H1 (cell line): ENCODE results near the gene SPAAR. TPM values are rescaled to one million over a fixed set of nuclear protein-coding genes. Genes with fewer than 3 reads are reported as not detected.

Source experiments
- CTCF ChIA-PET: fragments of 300-600 bp; sonication (Branson Sonifier 250); formaldehyde crosslinking; loops from one replicate; lab custom pipeline; 2021; ENCODE audit not compliant: partially characterized antibody; lab: Charles Lee
- POLR2A ChIA-PET: fragments of 300-600 bp; sonication (Branson Sonifier 250); formaldehyde crosslinking; loops from one replicate; lab custom pipeline; 2021; ENCODE audit warnings: inconsistent platforms; ENCODE audit not compliant: partially characterized antibody; lab: Charles Lee
- DNase-seq, 2 experiments: peaks; one replicate each; pipeline versions ENCODE4 v3.0.0 to v3.0.0-alpha.2; 2010 to 2022; ENCODE audit warnings: low spot score in 2 of 2, low read depth in 1 of 2, mixed read lengths in 1 of 2
- FAIRE-seq: peaks from 2 replicates; lab custom pipeline; 2011; peaks lifted over from hg19 to GRCh38; lab: Jason Lieb, UNC
- H2AFZ ChIP-seq: 2 replicates; pipeline ENCODE4 v1.8.1; 2012; ENCODE audit warnings: low read length, inconsistent platforms
- H2AK5ac ChIP-seq: 2 replicates; pipeline ENCODE4 v1.6.1; 2013; ENCODE audit warnings: low read depth, low read length
- H2BK120ac ChIP-seq: replicated peaks from 2 replicates; pipeline ENCODE3; 2013; ENCODE audit warnings: low read depth, low read length, inconsistent platforms
- H2BK12ac ChIP-seq: 2 replicates; pipeline ENCODE4 v1.6.1; 2013; ENCODE audit warnings: low read depth, low read length
- H2BK15ac ChIP-seq: 2 replicates; pipeline ENCODE4 v1.6.1; 2013; ENCODE audit warnings: low read length
- H2BK20ac ChIP-seq: 2 replicates; pipeline ENCODE4 v1.6.1; 2013; ENCODE audit warnings: low read length
- H2BK5ac ChIP-seq: 2 replicates; pipeline ENCODE4 v1.6.1; 2013; ENCODE audit warnings: low read depth, low read length
- H3K14ac ChIP-seq: 2 replicates; pipeline ENCODE4 v1.6.1; 2013; ENCODE audit warnings: inconsistent platforms; ENCODE audit not compliant: insufficient read length
- H3K18ac ChIP-seq: 2 replicates; pipeline ENCODE4 v1.6.1; 2013; ENCODE audit warnings: low read length; ENCODE audit errors: extremely low read depth
- H3K23ac ChIP-seq: 2 replicates; pipeline ENCODE4 v1.6.1; 2013; ENCODE audit warnings: inconsistent platforms; ENCODE audit not compliant: insufficient read length
- H3K23me2 ChIP-seq: 2 replicates; pipeline ENCODE4 v1.6.1; 2013; ENCODE audit warnings: low read depth, low read length
- H3K27ac ChIP-seq: 2 replicates; pipeline ENCODE4 v1.6.1; 2011; ENCODE audit warnings: low read depth, low read length, inconsistent platforms
- H3K27me3 ChIP-seq, 4 experiments: replicated peaks in 1 of 4; 1 replicate in 1 of 4; 2 replicates in 3 of 4; pipeline versions ENCODE4 v1.6.1 to v1.8.1; 2011 to 2013; ENCODE audit warnings: low read length in 3 of 4, mild to moderate bottlenecking in 3 of 4, inconsistent platforms in 2 of 4, mixed read lengths in 2 of 4, moderate library complexity in 1 of 4; ENCODE audit not compliant: control insufficient read depth in 3 of 4, insufficient read depth in 3 of 4; ENCODE audit errors: extremely low read depth in 1 of 4
- H3K36me3 ChIP-seq, 4 experiments: 2 replicates each; pipeline versions ENCODE4 v1.6.1 to v1.8.1; 2011 to 2013; ENCODE audit warnings: mild to moderate bottlenecking in 4 of 4, low read length in 3 of 4, moderate library complexity in 2 of 4, control low read depth in 1 of 4, inconsistent platforms in 1 of 4; ENCODE audit not compliant: insufficient read depth in 4 of 4, control insufficient read depth in 2 of 4
- H3K4ac ChIP-seq: replicated peaks from 2 replicates; pipeline ENCODE3; 2013; ENCODE audit warnings: low read length, low read depth, mixed read lengths, inconsistent platforms; ENCODE audit not compliant: insufficient read length
- H3K4me1 ChIP-seq, 4 experiments: replicated peaks in 1 of 4; 1 replicate in 1 of 4; 2 replicates in 3 of 4; pipeline versions ENCODE4 v1.6.1 to v1.8.1; 2011 to 2013; ENCODE audit warnings: low read length in 3 of 4, inconsistent platforms in 2 of 4, mixed read lengths in 1 of 4; ENCODE audit not compliant: insufficient read depth in 4 of 4, control insufficient read depth in 3 of 4
- H3K4me2 ChIP-seq, 2 experiments: 2 replicates each; pipeline versions ENCODE4 v1.6.1 to v1.8.1; 2011 to 2013; ENCODE audit warnings: low read depth in 2 of 2, low read length in 2 of 2, control low read depth in 1 of 2, inconsistent platforms in 1 of 2, mild to moderate bottlenecking in 1 of 2; ENCODE audit not compliant: insufficient read depth in 1 of 2
- H3K4me3 ChIP-seq, 4 experiments: fragments of 200-600, 300-600 bp in 1 of 4; sonication (generic), shearing (Covaris generic), sonication (Bioruptor Twin) in 1 of 4; 2 replicates each; pipeline versions ENCODE4 v1.5.1 to v1.8.1; 2011 to 2016; ENCODE audit warnings: low read length in 4 of 4, low read depth in 3 of 4, control low read depth in 2 of 4, inconsistent platforms in 2 of 4, mild to moderate bottlenecking in 2 of 4, mixed read lengths in 1 of 4, moderate library complexity in 1 of 4; ENCODE audit not compliant: insufficient read depth in 2 of 4; ENCODE audit errors: extremely low read depth in 1 of 4
- H3K56ac ChIP-seq: replicated peaks from 2 replicates; pipeline ENCODE3; 2013; ENCODE audit warnings: low read depth, mild to moderate bottlenecking, mixed read lengths, low read length, inconsistent platforms; ENCODE audit not compliant: insufficient read length
- H3K79me1 ChIP-seq: 2 replicates; pipeline ENCODE4 v1.6.1; 2013; ENCODE audit warnings: low read depth, low read length, control low read depth
- H3K79me2 ChIP-seq, 2 experiments: 2 replicates each; pipeline versions ENCODE4 v1.6.1 to v1.8.1; 2012 to 2013; ENCODE audit warnings: low read length in 2 of 2, mild to moderate bottlenecking in 2 of 2, inconsistent platforms in 1 of 2; ENCODE audit not compliant: insufficient read depth in 2 of 2, control insufficient read depth in 1 of 2
- H3K9ac ChIP-seq, 4 experiments: replicated peaks in 1 of 4; 1 replicate in 1 of 4; 2 replicates in 3 of 4; pipeline versions ENCODE4 v1.6.1 to v1.8.1; 2011 to 2013; ENCODE audit warnings: low read depth in 3 of 4, low read length in 3 of 4, control low read depth in 2 of 4, mild to moderate bottlenecking in 2 of 4, moderate library complexity in 2 of 4, inconsistent platforms in 1 of 4; ENCODE audit errors: extremely low read depth in 1 of 4
- H3K9me3 ChIP-seq, 2 experiments: 2 replicates each; pipeline versions ENCODE4 v1.6.1 to v1.8.1; 2012 to 2013; ENCODE audit warnings: mild to moderate bottlenecking in 2 of 2, moderate library complexity in 2 of 2, control low read depth in 1 of 2, inconsistent platforms in 1 of 2, low read depth in 1 of 2, low read length in 1 of 2, mixed read lengths in 1 of 2; ENCODE audit not compliant: insufficient read depth in 2 of 2
- H4K20me1 ChIP-seq, 2 experiments: replicated peaks in 1 of 2; 2 replicates each; pipeline versions ENCODE3 to v1.8.1; 2011 to 2013; ENCODE audit warnings: inconsistent platforms in 2 of 2, low read length in 2 of 2, mild to moderate bottlenecking in 1 of 2; ENCODE audit not compliant: insufficient read depth in 2 of 2, control insufficient read depth in 1 of 2
- H4K5ac ChIP-seq: 2 replicates; pipeline ENCODE4 v1.6.1; 2013; ENCODE audit warnings: low read length, low read depth, mixed read lengths, inconsistent platforms; ENCODE audit not compliant: insufficient read length
- H4K8ac ChIP-seq: 2 replicates; pipeline ENCODE4 v1.8.0; 2013; ENCODE audit warnings: mild to moderate bottlenecking, moderate library complexity, low read length, inconsistent platforms; ENCODE audit not compliant: insufficient read depth; ENCODE audit errors: extremely low read depth
- H4K91ac ChIP-seq: replicated peaks from 2 replicates; pipeline ENCODE3; 2013; ENCODE audit warnings: low read length, mixed read lengths, inconsistent platforms; ENCODE audit not compliant: insufficient read length
- ASH2L ChIP-seq: fragments of 200-600, 300-600 bp; sonication (generic); IDR thresholded peaks from one replicate; pipeline ENCODE4 v1.7.1; 2017; ENCODE audit warnings: low read length
- BACH1 ChIP-seq: IDR thresholded peaks from 2 replicates; pipeline ENCODE4 v1.6.1; 2012; ENCODE audit warnings: low read length, improper control_type of control experiment
- CREB1 ChIP-seq: IDR thresholded peaks from 2 replicates; pipeline ENCODE4 v1.6.1; 2012; ENCODE audit warnings: inconsistent platforms
- CTBP2 ChIP-seq: IDR thresholded peaks from 2 replicates; pipeline ENCODE4 v1.7.0; 2011; ENCODE audit warnings: borderline replicate concordance, mild to moderate bottlenecking, moderate library complexity, mixed read lengths, low read length; ENCODE audit not compliant: insufficient read depth, insufficient read length
- EP300 ChIP-seq, 2 experiments: IDR thresholded peaks; 1 replicate in 1 of 2; 2 replicates in 1 of 2; pipeline ENCODE4 v1.6.1; 2011 to 2012; ENCODE audit warnings: low read depth in 2 of 2, low read length in 2 of 2, mild to moderate bottlenecking in 2 of 2, borderline replicate concordance in 1 of 2, inconsistent platforms in 1 of 2, moderate library complexity in 1 of 2
- NANOG ChIP-seq: IDR thresholded peaks from 2 replicates; pipeline ENCODE4 v1.6.1; 2011; ENCODE audit warnings: low read length, low read depth, mild to moderate bottlenecking, inconsistent platforms; ENCODE audit not compliant: insufficient read depth, poor library complexity, severe bottlenecking
- NRF1 ChIP-seq: IDR thresholded peaks from 2 replicates; pipeline ENCODE4 v1.6.1; 2011; ENCODE audit warnings: mild to moderate bottlenecking, low read depth, low read length, improper control_type of control experiment
- POLR2A ChIP-seq, 2 experiments: IDR thresholded peaks; 1 replicate in 1 of 2; 2 replicates in 1 of 2; pipeline ENCODE4 v1.6.1; 2011; ENCODE audit warnings: low read depth in 2 of 2, low read length in 2 of 2, mild to moderate bottlenecking in 2 of 2; ENCODE audit errors: control extremely low read depth in 1 of 2
- RXRA ChIP-seq: IDR thresholded peaks from 2 replicates; pipeline ENCODE4 v1.6.1; 2011; ENCODE audit warnings: low read depth, mild to moderate bottlenecking, low read length, moderate library complexity; ENCODE audit not compliant: insufficient read depth
- SP2 ChIP-seq: IDR thresholded peaks from 2 replicates; pipeline ENCODE4 v1.6.1; 2012; ENCODE audit warnings: mild to moderate bottlenecking, low read length, inconsistent platforms
- SRF ChIP-seq: IDR thresholded peaks from 2 replicates; pipeline ENCODE4 v1.6.1; 2011; ENCODE audit warnings: mild to moderate bottlenecking, low read depth, low read length, moderate library complexity
- TAF1 ChIP-seq: IDR thresholded peaks from 2 replicates; pipeline ENCODE4 v1.6.1; 2011; ENCODE audit warnings: mild to moderate bottlenecking, low read depth, low read length
- ZNF274 ChIP-seq: IDR thresholded peaks from 2 replicates; pipeline ENCODE4 v1.7.0; 2012; ENCODE audit warnings: low read length, borderline replicate concordance; ENCODE audit errors: extremely low read depth
- WGBS, 2 experiments: shearing (Covaris generic) in 1 of 2; methylation state at CpG; one replicate each; pipeline versions ENCODE4 v1.1.6 to v1.1.7; 2013 to 2015; ENCODE audit warnings: low lambda C conversion rate in 2 of 2, mixed read lengths in 2 of 2, inconsistent platforms in 1 of 2, low coverage in 1 of 2, missing lambda C conversion rate in 1 of 2; ENCODE audit not compliant: insufficient replicate concordance in 2 of 2, insufficient coverage in 1 of 2, insufficient read length in 1 of 2; ENCODE audit errors: extremely low coverage in 1 of 2, missing lambda C conversion rate in 1 of 2; 5-methylcytosine and 5-hydroxymethylcytosine counted together
- polyA plus RNA-seq, 7 experiments: library from polyadenylated mRNA; depleted of rRNA in 3 of 7; stranded (reverse) in 5 of 7; unstranded in 2 of 7; fragments of >200 nt in 5 of 7; fragments of 200-250 nt in 2 of 7; gene quantifications; 1 replicate in 5 of 7; 2 replicates in 1 of 7; 4 replicates in 1 of 7; pipeline versions ENCODE4 v1.2.1 to v1.2.3, GENCODE V29; 2011 to 2013; ENCODE audit warnings: missing spikeins in 2 of 7, mixed read lengths in 2 of 7
- total RNA-seq: library from RNA; stranded (reverse); fragmentation: NEBNext Ultra II Directional; extraction: Animal tissue kit (Norgen Biotek cat#: 25700); gene quantifications from 2 replicates; pipeline ENCODE4 v1.2.1, GENCODE V29; 2021
- TF ChIP-seq, protein P1 (sequence below): IDR thresholded peaks from 2 replicates; pipeline ENCODE4 v1.6.1; 2012; ENCODE audit warnings: low read length, inconsistent platforms

SPAAR gene
- total and polyA plus RNA-seq, 2 of the 8 experiments (the other 6 are each of a cell fraction or from before 2014, with no cell fraction given) = 0.27 TPM; not detected in 1

DNA sequence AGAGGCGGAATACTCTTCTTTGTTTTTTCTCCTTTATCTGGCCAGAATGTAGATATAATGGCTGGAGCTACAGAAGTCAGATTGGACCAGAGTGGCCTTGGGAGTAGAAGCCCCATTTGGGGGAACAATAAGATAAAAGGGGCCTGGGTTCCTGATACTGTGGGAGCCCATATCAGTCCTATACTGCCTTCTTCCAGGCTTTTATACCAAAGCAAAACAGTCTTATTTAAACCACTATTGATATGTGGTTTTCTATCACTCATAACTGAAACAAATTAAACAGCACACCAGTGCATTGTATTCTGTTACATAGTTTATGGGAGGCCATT lies 14.3 kb downstream of the SPAAR start:
- Histone ChIP-seq H3K27ac (no peak overlapping the region), H4K5ac (no peak overlapping the region), H3K56ac (no peak overlapping the region), H3K23ac (no peak overlapping the region), H3K79me1 (no peaks in the 10 kb centered on the region), H2BK15ac (no peak overlapping the region), H3K79me2 (no peaks in the 10 kb centered on the region), H3K18ac (no peak overlapping the region), H2BK5ac (no peak overlapping the region), H3K9ac (no peak overlapping the region), H4K91ac (no peak overlapping the region), H3K4me3 (no peak overlapping the region), H3K9me3 (no peaks in the 10 kb centered on the region), H3K4me2 (no peak overlapping the region), H3K14ac (no peak overlapping the region), H2BK20ac (no peak overlapping the region), H3K27me3 (no peaks in the 10 kb centered on the region), H2AFZ (no peak overlapping the region), H3K36me3 (no peaks in the 10 kb centered on the region), H3K23me2 (no peaks in the 10 kb centered on the region), H4K20me1 (no peaks in the 10 kb centered on the region), H2AK5ac (no peak overlapping the region), H4K8ac (no peak overlapping the region), H3K4me1 (no peaks in the 10 kb centered on the region; a peak in 1 of 7 replicates), H2BK12ac (no peak overlapping the region), H2BK120ac (no peak overlapping the region), H3K4ac (no peak overlapping the region)
- FAIRE-seq (no peak), DNase-seq (no peak)
- ChIA-PET POLR2A (no interaction called here), CTCF (interaction anchor here (1.0 to 2.3 kb wide), 3 partner anchors 18 to 98 kb away, joined by 3 to 9 read pairs (median 4); partner anchors contain the start of gene HRCT1)
- WGBS, 2 experiments = 92% methylated on average over 1 of the region's 1 CpG; no CpG with 5 or more reads in 1 of the 2 experiments
- no peak for TF ChIP-seq SRF
- no peak for TF ChIP-seq BACH1
- TF ChIP-seq EP300 (IDR thresholded peaks at IDR 0.05; ENCODE audit: borderline replicate concordance in 1 of 2, low read depth in 2 of 2, low read length in 2 of 2) = no peak
- no peak for TF ChIP-seq CREB1
- no peak for TF ChIP-seq RXRA
- TF ChIP-seq TAF1 = no peak
- TF ChIP-seq, protein P1, sequence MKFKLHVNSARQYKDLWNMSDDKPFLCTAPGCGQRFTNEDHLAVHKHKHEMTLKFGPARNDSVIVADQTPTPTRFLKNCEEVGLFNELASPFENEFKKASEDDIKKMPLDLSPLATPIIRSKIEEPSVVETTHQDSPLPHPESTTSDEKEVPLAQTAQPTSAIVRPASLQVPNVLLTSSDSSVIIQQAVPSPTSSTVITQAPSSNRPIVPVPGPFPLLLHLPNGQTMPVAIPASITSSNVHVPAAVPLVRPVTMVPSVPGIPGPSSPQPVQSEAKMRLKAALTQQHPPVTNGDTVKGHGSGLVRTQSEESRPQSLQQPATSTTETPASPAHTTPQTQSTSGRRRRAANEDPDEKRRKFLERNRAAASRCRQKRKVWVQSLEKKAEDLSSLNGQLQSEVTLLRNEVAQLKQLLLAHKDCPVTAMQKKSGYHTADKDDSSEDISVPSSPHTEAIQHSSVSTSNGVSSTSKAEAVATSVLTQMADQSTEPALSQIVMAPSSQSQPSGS = no peak
- no peak for TF ChIP-seq NRF1
- TF ChIP-seq SP2 = no peak
- TF ChIP-seq NANOG = no peak
- TF ChIP-seq POLR2A (IDR thresholded peaks at IDR 0.05; ENCODE audit: control extremely low read depth in 1 of 2, low read depth in 2 of 2, low read length in 2 of 2) = no peak
- no peak for TF ChIP-seq CTBP2
- no peak for TF ChIP-seq ZNF274
- no peak for TF ChIP-seq ASH2L
